Left forelimb (tissue), 1 donor: ENCODE measurements around the gene RTN4RL1.

ENCODE experiments used
- DNase-seq: peaks from one replicate; pipeline ENCODE4 v3.0.0-alpha.2; 2018; ENCODE audit warnings: low spot score

The RTN4RL1 gene

DNA sequence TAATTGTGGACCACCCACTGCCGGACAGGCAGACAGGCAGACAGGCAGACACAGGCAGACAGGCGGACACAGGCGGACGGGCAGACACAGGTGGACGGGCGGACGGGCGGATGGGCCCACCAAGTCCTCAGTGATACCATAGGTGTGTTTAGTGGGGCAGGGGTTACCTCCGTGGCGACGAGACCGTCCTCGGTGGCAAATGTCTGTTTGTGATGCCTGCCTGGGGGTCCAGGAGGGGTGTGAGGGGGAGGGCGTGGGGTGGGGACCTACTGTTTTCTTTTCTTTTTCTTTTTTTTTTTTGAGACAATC is 76.7 kb downstream of the RTN4RL1 start:
- DNase-seq, result no peak

DNA sequence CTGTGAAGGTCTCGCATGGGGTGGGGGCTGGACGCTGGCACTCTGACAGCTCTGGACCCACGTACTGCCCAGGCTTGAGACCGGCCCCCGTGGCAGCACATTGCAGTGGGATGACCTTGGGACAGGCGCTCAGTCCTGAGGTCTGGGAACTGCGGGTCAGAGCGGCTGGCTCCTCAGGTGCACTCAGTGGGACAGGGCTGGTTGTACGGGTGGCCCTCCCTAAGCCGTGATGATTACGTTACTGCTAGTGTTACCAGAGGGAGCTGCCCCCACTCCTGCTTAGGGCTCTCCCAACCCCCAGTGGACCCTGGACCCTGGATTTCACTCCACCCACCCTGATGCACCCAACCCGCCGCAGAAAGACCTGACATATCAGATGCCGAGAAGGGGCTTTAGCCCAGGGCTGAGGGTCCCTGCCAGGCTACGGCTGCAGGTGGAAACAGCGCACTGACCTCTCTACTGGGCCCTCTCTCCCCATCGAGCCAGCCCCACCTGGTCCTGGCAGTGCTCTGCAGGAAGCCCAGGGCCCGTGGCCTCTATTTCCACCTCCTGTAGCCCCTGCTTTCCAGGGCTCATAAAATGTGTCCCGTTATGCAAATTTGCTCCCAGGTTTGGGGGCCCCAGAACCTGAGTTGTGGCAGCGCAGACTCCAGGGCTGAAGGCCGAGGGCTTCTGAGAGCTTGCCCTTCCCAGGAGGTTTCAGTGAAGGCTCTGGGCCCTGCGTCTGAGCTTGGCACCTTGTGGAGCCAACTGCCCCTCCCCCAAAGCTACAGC is 77.2 kb downstream of the RTN4RL1 start:
- no peak for DNase-seq

GRCh38 chr17:1947229-1947742 is 77.8 kb downstream of the RTN4RL1 start:
- no peak for DNase-seq

GRCh38 chr17:1946021-1946932 is 78.9 kb downstream of the RTN4RL1 start:
- DNase-seq, result no peak

GRCh38 chr17:1945621-1946020 is 79.5 kb downstream of the RTN4RL1 start:
- no peak for DNase-seq

DNA sequence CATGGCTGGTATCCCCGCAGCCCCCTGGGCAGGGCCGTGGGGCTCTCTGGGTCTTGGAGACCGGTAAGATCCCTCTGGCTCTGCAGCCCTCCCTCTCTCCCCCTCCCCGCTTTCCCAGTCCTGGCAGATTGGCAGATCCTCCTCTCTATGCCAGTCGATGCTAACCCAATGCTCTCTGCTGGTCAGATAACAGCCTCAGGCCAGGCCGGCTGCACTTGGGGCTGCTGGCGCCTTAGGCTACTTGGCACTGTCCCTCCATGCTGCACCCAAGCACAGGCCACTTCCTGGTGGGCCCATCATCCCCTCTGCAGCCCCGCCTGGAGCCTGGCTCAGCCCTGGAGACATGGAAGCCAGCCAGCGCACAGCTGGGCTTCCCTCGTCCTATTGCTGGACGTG is 81.7 kb downstream of the RTN4RL1 start:
- no peak for DNase-seq

- DNase-seq, result no peak
These were observed 82.3 kb downstream of the RTN4RL1 start for GRCh38 chr17:1942666-1943435.

- DNase-seq, result no peak
These were observed 83.1 kb downstream of the RTN4RL1 start for GRCh38 chr17:1942066-1942365.

DNA sequence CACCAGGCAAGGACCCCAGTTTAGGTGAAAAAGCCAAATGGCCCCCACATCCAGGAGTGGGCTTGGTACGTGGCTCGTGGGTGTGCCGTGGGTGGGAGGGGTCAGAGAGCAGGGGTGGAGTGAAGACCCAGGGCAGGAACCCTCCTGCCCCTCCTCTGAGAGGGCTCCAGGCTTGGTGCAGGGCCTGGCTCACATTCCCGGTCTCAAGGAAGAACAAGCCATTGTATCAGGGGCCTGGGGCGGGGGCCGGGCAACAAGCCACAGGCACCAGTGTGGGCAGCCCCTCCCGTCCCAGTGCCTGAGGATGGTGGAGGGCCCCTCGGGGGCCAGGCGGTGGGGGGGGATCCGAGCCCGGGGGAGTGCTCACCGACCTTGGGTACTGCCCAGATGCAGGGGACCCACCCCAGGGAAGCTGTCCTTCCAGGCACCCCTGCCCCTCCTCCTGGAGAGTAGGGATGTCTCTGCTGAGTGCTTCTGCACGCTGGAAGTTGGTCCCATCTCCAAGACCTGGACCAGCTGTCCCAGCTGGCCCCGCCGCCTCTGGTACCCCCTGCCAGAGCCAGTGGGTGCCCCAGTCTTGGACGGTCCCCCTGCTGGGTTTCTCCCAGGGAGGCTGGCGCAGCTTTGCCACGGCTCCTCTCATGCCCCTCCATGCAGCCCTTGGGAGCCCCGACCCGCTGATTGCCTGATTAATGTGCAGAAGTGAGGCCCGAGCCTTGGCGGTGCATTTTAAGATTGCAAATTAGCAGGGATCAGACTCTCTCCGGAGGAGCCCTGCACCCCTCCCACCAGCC is 83.7 kb downstream of the RTN4RL1 start:
- no peak for DNase-seq

DNA sequence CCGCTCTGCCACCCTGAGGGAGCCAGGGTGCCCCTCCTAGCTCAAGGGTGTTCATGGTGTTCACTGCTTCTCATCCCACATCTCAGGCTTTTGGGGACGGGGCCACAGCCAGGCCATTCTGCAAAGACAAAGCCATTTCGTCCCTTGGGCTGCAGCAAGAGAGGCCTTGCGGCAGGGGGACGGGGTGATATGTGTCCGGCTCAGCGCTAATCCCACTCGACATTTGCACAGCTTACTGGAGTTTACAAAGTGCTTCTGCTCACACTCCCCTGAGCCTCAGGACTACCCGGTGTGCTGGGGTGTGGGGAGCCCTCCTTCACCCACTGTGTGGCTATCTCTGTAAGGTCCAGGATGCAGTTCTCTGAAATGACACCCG is 84.3 kb downstream of the RTN4RL1 start:
- DNase-seq, result no peak

GRCh38 chr17:1939981-1940809 is 84.9 kb downstream of the RTN4RL1 start:
- DNase-seq, result no peak

DNA sequence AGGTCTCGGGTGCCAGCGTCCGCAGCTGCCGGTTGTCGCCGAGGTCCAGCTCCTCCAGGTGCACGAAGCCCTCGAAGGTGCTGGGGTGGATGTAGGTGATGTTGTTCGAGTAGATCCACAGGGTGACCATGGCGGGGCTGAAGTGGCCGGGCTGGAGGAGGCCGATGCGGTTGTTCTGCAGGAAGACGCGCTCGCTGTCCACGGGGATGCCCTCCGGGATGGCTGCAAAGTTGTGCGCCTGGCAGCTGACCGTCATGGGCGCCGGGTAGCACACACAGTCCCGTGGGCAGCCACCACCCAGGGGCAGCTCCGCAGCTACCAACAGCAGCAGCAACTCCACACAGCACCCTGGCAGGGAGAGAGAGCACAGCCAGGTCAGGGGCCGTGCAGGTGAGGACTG is 87.7 kb downstream of the RTN4RL1 start:
- no peak for DNase-seq

DNA sequence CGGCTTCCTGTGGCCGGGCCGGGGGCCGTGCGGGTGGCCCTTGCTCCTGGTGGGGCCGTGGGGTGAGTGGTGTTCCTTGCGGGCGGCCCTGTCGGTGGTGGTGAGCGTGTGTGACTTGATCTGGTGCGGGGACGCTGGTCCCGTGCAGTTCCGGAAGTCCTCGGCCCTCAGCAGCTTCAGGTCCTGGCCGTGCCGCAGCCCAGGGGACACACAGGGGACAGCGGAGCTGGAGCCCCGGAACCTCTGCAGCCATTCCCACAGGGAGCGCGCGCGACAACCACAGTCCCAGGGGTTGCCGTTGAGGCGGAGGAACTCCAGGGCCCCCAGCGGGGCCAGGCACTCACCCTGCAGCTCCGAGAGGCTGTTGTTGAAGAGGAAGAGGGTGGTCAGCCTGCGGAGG is 88.4 kb downstream of the RTN4RL1 start:
- no peak for DNase-seq

DNA sequence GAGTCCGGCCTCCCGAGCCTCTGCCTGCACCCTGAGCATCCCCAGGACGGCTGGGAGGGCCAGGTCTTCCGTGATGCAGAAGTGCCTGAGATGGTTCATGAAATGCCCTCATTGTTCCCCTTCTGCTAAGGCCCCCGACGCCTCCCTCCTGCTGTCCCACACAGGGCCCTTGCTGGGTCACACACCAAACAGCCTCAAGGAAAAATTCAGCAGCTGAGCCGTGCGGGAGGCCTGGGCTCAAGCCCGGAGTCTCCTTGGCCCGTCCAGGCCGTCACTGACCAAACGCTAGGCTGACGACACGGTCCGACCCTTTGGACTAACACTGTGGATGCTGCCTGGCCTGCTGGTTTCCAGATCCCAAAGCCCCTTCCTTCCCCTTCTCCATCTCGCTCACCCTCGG is 90.2 kb downstream of the RTN4RL1 start:
- no peak for DNase-seq

GRCh38 chr17:1933875-1934715 is 91.0 kb downstream of the RTN4RL1 start:
- DNase-seq, result no peak

- DNase-seq, result peak; percentile 80
These were observed 93.1 kb downstream of the RTN4RL1 start for GRCh38 chr17:1931844-1932579.

DNA sequence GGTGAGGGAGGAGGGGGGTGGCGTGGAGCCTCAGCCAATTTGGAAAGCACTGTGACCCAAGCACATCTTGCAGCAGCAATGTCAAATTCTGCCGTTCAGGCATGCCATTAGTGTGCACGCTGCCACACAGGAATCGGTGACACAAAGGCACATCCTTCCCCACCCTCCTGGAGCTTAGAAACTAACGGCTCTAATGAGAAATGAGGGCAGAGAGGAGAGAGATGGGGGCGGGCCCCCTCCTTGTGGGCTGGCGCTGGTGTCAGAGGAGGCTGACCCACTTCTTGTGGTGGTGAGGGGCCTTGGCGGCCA is 94.8 kb downstream of the RTN4RL1 start:
- DNase-seq, result no peak

DNA sequence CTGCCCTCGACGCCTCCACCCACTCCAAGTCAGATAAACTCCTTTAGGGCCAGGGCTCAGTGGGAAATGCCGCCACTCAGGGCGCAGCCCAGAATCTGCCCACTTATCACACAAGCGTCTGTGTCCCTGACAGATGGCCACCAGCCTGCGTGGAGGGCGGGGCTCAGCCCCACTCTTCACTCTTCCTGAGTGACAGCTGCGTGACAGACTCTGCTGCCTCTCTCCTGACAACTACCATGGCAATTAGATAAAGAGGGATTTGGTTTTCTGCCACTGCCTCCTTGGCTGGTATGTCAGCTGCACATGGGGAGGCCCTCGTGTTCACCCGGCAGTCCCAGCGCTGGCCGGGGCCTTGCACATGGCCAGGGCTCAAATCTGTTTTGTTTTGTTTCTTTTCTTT is 96.2 kb downstream of the RTN4RL1 start:
- DNase-seq, result no peak

DNA sequence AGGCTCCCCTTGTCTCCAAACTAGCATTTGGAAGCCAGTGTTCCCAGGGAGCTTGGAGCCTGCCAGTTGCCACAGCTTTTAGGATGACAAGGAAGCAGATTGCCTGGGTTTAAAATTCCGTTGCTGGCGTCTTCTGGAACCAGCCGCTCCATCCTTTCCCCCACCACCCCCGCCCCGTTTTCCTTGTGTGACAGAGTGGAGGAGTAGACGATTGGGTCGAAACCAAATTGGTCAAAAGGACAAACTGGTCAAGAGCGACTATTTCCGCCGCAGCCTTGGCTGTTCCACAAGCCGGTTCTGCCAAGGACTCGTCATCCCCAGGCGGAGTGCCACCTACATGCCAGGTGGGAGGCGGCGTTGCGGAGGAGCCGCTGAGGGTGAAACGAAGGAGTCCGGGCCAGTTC is 104.2 kb downstream of the RTN4RL1 start:
- DNase-seq, result no peak

DNA sequence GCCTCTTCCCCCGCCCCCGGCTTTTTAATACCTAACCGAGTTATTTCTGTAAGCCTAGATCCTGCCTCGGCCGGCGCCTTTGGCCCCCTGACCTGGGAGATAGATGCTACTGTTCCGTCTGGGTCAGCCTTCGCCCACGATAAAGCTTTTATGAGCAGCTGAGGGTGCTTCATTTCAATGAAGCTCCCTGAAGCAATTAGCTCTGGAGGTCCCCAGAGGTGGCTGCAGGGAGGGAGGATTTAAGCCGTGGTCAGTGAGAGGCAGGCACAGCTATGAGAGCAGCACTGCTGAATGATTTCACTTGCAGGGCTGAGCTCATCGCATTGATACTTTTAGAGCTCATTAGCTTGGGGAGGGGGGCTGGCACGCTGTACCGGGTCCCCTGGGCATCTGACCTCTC is 105.9 kb downstream of the RTN4RL1 start:
- no peak for DNase-seq
